SH-SY5Y (cell line): ENCODE measurements around the gene ZNF593OS.

Source experiments
- GATA2 ChIP-seq: IDR thresholded peaks from 2 replicates; pipeline ENCODE4 v1.6.1; 2011; ENCODE audit warnings: mild to moderate bottlenecking, low read depth, low read length
- GATA3 ChIP-seq: IDR thresholded peaks from 2 replicates; pipeline ENCODE4 v1.6.1; 2011; ENCODE audit warnings: low read depth, mild to moderate bottlenecking, low read length, moderate library complexity

Gene ZNF593OS

GRCh38 chr1:26168410-26169197, 3.0 kb downstream of the ZNF593OS start, which contains the start of gene C1orf232:
C1orf232 (minus strand) TSS chr1:26168963; CDS start chr1:26168499, 464 bp downstream.
- TF ChIP-seq GATA2 (no peak), GATA3 (no peak)

DNA sequence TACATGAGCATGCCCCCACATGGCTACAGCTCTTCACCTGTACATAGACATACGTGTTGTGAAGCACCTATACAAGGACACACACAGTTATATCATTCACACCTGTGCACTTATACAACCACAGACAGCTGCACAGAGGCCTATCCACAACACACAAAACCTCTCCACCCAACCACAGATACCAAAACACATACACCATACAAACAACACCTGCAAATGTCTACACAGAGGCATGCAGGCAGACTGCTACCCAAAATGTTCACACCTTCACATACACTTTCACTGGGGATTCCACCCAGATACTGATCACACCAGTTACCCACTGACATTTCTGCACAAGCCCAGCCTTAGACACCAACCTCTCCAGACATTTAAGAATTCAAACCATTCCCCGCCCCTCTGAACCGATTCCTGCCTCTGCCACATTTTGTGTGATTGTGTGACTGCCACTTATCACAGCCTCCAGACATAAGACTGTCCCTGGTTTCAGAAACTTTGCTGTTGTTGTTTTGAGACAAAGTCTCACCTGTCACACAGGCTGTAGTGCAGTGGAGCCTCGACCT, 4.8 kb downstream of the ZNF593OS start:
- no peak for TF ChIP-seq GATA3
- TF ChIP-seq GATA2, result no peak

DNA sequence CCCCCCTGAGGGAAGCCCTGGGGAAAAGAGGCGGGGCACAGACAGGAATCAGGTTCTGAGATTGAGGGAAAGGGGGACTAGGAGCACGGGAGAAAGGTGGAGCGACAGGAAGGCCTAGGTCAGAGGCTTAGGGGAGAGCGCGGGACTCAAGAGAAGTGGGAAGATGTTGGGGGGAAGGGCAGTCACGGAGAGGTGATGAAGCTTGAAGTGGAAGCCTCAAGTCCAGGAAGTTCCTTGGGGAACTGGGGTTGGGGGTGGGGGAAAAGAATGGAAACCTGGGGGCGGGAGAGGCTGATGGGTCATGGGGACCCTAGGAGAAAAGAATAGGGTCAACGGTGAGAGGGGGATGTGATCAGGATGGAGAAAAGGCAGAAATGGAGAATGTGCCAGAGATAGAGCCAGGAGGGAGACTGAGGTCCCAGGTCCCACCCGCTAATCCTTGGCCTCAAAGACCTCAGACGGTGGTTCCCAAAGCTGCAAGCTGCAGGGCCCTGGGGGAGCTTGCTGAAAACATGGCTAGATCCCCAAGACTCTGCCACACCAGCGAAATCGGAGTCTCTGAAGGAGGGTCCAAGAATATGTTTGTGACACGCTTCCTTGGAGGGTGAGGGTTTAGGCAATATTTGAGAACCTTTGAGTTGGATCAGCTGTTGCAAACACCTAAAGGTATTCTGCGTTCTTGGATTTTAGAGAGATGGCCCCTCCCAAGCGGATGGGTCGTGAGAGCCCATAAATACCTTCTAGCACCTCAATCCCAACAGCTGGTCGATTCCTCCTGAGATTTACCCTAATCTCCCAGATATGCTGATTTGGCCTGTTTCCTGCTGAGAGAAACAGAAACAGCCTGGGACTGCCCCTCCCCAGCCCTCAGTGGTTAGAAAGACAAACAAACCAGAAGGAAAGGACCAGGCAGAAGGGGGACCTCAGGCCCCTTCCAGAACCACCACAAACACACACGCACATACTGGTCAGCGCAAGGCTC, 6.5 kb downstream of the ZNF593OS start:
- TF ChIP-seq GATA2 (no peak), GATA3 (no peak)

DNA sequence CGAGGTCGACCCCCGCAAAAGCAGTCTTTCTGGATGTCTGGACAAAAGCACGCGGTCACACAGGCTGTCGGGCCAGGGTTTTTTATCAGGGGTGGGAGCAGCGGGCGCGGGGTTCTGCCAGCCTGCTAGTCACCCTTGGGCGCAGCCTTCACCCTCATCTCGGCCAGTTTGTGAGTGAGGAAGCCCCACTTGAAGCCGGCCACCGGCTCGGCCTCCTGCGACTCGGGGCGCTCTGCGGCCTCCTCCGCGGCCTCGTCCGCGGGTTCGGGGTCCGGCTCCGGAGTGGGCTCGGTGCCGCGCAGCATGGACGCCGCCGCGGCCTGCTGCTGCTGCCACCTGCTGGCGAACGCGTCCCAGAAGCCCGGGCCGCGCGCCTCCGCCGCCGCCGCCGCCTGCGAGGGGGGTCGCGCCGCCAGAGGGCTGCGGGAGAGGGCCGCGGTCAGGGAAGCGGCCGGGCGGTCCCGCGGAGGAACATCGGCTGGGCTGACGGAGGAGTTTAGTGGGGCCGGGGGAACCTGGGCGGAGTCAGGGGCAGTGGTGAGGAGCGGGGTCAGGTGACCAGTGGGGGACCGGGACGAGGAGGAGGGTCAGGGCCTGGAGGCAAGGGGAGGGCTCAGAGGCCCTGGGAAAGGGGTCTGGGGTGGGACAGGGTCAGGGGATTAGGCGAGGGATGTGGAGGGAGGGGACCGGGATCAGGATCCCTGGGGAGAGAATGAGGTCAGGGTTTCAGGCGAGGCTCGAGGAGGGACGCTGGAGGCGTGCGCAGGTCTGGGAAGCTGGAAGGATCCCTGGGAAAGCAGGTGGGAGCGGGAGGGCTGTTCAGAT, 7.4 kb downstream of the ZNF593OS start:
- TF ChIP-seq GATA2, result no peak
- no peak for TF ChIP-seq GATA3

DNA sequence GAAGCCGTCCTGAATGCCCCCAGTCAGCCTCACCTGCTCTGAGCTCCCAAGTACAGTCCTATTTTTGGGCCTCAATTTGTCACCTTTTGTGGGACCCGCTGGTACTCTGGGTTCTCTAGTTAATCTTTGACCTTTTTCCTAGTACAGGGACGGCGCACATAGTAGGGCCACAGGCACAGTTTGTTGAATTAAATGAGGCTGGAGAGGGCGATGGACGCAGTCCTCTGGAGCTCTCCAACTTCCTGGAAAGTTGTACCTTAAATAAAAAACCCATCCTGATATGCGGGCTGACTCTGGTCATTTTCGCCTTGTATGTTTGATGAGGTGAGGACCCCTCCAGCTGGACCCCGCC, 8.0 kb downstream of the ZNF593OS start:
- TF ChIP-seq GATA3 (no peak), GATA2 (no peak)

GRCh38 chr1:26162220-26162709, 9.4 kb downstream of the ZNF593OS start:
- TF ChIP-seq GATA2 (no peak), GATA3 (no peak)

DNA sequence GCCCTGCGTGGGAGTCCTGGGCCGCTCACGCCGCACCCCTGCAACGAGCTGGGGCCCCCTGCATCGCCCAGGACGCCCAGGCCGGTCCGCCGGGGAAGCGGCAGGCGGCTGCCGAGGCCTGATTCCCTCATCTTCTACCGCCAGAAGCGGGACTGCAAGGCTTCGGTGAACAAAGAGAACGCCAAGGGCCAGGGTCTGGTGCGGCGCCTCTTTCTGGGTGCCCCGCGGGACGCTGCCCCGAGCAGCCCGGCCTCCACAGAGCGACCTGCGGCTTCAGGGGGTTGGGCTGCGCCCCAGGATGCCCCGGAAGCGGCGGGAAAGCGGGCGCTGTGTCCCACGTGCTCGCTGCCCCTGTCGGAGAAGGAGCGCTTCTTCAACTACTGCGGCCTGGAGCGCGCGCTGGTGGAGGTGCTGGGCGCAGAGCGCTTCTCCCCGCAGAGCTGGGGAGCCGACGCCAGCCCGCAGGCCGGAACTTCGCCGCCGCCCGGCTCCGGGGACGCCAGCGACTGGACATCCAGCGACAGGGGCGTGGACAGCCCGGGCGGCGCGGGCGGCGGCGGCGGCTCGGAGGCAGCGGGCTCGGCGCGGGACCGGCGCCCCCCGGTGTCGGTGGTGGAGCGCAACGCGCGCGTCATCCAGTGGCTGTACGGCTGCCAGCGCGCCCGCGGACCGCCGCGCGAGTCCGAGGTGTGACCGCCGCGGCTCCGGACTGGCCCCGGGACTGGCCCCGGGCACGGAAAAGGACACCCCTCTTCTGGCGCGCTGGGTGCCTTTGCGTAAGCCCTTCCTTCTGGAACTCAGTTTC, 10.0 kb downstream of the ZNF593OS start:
- no peak for TF ChIP-seq GATA3
- TF ChIP-seq GATA2, result no peak

- no peak for TF ChIP-seq GATA3
- TF ChIP-seq GATA2, result no peak
Observed at GRCh38 chr1:26160527-26161414, 10.9 kb downstream of the ZNF593OS start.

- TF ChIP-seq GATA3 (no peak), GATA2 (no peak)
Observed at GRCh38 chr1:26159743-26160039, 11.9 kb downstream of the ZNF593OS start.

GRCh38 chr1:26158908-26159742, 12.5 kb downstream of the ZNF593OS start, which contains the start of gene FAM110D:
FAM110D (plus strand) TSS chr1:26159079; CDS start chr1:26161292, 2,213 bp downstream.
- TF ChIP-seq GATA2, result no peak
- no peak for TF ChIP-seq GATA3

GRCh38 chr1:26158271-26158907, 13.2 kb downstream of the ZNF593OS start:
- TF ChIP-seq GATA3 (no peak), GATA2 (no peak)
